Activated naive CD4-positive, alpha-beta T cell treated with anti-CD3 and anti-CD28 coated beads for 36 hours (primary cell): ENCODE measurements around the gene DISP3. TPM values are rescaled to one million over a fixed set of nuclear protein-coding genes. Genes with fewer than 3 reads are reported as not detected.

Experiments
- CTCF ChIA-PET: fragments of 350-600 bp; sonication (Branson Sonifier 250); formaldehyde crosslinking; loops from one replicate; lab custom pipeline; 2021; ENCODE audit warnings: antibody characterized with exemption; lab: Charles Lee
- DNase-seq: peaks from one replicate; pipeline ENCODE4 v3.0.0-alpha.2; 2020
- H3K27ac Mint-ChIP-seq: one replicate; pipeline ENCODE4 v1.8.0; 2021; ENCODE audit warnings: mild to moderate bottlenecking, mixed read lengths
- H3K27me3 Mint-ChIP-seq: one replicate; pipeline ENCODE4 v1.8.0; 2021; ENCODE audit warnings: low read depth, mixed read lengths
- H3K36me3 Mint-ChIP-seq: one replicate; pipeline ENCODE4 v1.8.0; 2021; ENCODE audit warnings: low read depth, mixed read lengths
- H3K4me1 Mint-ChIP-seq: one replicate; pipeline ENCODE4 v1.8.0; 2021; ENCODE audit warnings: low read depth, mixed read lengths
- H3K4me3 Mint-ChIP-seq: one replicate; pipeline ENCODE4 v1.8.0; 2021; ENCODE audit warnings: mild to moderate bottlenecking, moderate library complexity, mixed read lengths
- H3K9me3 Mint-ChIP-seq: one replicate; pipeline ENCODE4 v1.8.0; 2021; ENCODE audit warnings: mixed read lengths
- intact Hi-C: fragments of 100-400 bp; cut with micrococcal nuclease; formaldehyde crosslinking; loops from one replicate; pipeline ENCODE4 v1.15.1; 2023
- total RNA-seq, 2 experiments: library from RNA; stranded (reverse); gene quantifications; one replicate each; pipeline ENCODE4 v1.2.3, GENCODE V29; 2021

Gene DISP3
- total RNA-seq, 2 experiments from 2014 or later: 0.07 to 0.17 TPM

- CTCF ChIA-PET: no interaction called here
These were observed 52.4 kb downstream of the DISP3 start for GRCh38 chr1:11531314-11531870.

GRCh38 chr1:11531943-11532342, 53.0 kb downstream of the DISP3 start:
- CTCF ChIA-PET: no interaction called here
- no peak overlapping the region for H3K27ac Mint-ChIP-seq
- no peaks in the 10 kb centered on the region for H3K4me1 Mint-ChIP-seq
- intact Hi-C loops: no loop called here
- DNase-seq: no peak
- H3K36me3 Mint-ChIP-seq: no peaks in the 10 kb centered on the region
- no peaks in the 10 kb centered on the region for H3K27me3 Mint-ChIP-seq
- no peaks in the 10 kb centered on the region for H3K9me3 Mint-ChIP-seq
- H3K4me3 Mint-ChIP-seq: no peak overlapping the region

More at GRCh38 chr1:11531314-11531870, 52.4 kb downstream of the DISP3 start:
- intact Hi-C loops: no loop called here
- Mint-ChIP-seq H3K27me3 (no peaks in the 10 kb centered on the region), H3K4me3 (no peak overlapping the region), H3K9me3 (no peaks in the 10 kb centered on the region), H3K27ac (no peak overlapping the region), H3K36me3 (no peaks in the 10 kb centered on the region), H3K4me1 (no peaks in the 10 kb centered on the region)
- DNase-seq: no peak

GRCh38 chr1:11533790-11534787, 55.1 kb downstream of the DISP3 start:
- no peak overlapping the region for H3K27ac Mint-ChIP-seq
- CTCF ChIA-PET: no interaction called here
- no peaks in the 10 kb centered on the region for H3K4me1 Mint-ChIP-seq
- no peaks in the 10 kb centered on the region for H3K36me3 Mint-ChIP-seq
- no peak for DNase-seq
- no peak overlapping the region for H3K4me3 Mint-ChIP-seq
- no peaks in the 10 kb centered on the region for H3K27me3 Mint-ChIP-seq
- intact Hi-C loops: no loop called here
- no peaks in the 10 kb centered on the region for H3K9me3 Mint-ChIP-seq

- Mint-ChIP-seq H3K9me3 (no peaks in the 10 kb centered on the region), H3K4me1 (no peaks in the 10 kb centered on the region), H3K4me3 (no peak overlapping the region), H3K27me3 (peaks cover 2% of the 10 kb centered on the region), H3K36me3 (no peaks in the 10 kb centered on the region), H3K27ac (no peak overlapping the region)
- no peak for DNase-seq
- CTCF ChIA-PET: no interaction called here
- intact Hi-C loops: no loop called here
These were observed 55.9 kb downstream of the DISP3 start for GRCh38 chr1:11534846-11535245.

GRCh38 chr1:11535316-11535715, 56.4 kb downstream of the DISP3 start:
- intact Hi-C loops: no loop called here
- DNase-seq: no peak
- H3K4me1 Mint-ChIP-seq: no peaks in the 10 kb centered on the region
- no peak overlapping the region for H3K27ac Mint-ChIP-seq
- CTCF ChIA-PET: no interaction called here
- no peaks in the 10 kb centered on the region for H3K9me3 Mint-ChIP-seq
- H3K27me3 Mint-ChIP-seq: peaks cover 2% of the 10 kb centered on the region
- H3K4me3 Mint-ChIP-seq: no peak overlapping the region
- no peaks in the 10 kb centered on the region for H3K36me3 Mint-ChIP-seq

GRCh38 chr1:11535761-11536572, 57.0 kb downstream of the DISP3 start:
- CTCF ChIA-PET: no interaction called here
- no peaks in the 10 kb centered on the region for H3K4me1 Mint-ChIP-seq
- intact Hi-C loops: no loop called here
- H3K27ac Mint-ChIP-seq: no peak overlapping the region
- H3K4me3 Mint-ChIP-seq: no peak overlapping the region
- DNase-seq: no peak
- H3K27me3 Mint-ChIP-seq: peaks cover 2% of the 10 kb centered on the region
- no peaks in the 10 kb centered on the region for H3K9me3 Mint-ChIP-seq
- no peaks in the 10 kb centered on the region for H3K36me3 Mint-ChIP-seq

GRCh38 chr1:11536573-11537379, 57.8 kb downstream of the DISP3 start:
- intact Hi-C loops: no loop called here
- DNase-seq: no peak
- CTCF ChIA-PET: no interaction called here
- no peaks in the 10 kb centered on the region for H3K4me1 Mint-ChIP-seq
- no peaks in the 10 kb centered on the region for H3K9me3 Mint-ChIP-seq
- peaks cover 2% of the 10 kb centered on the region for H3K27me3 Mint-ChIP-seq
- H3K36me3 Mint-ChIP-seq: no peaks in the 10 kb centered on the region
- H3K4me3 Mint-ChIP-seq: no peak overlapping the region
- H3K27ac Mint-ChIP-seq: no peak overlapping the region

- no peak for DNase-seq
- H3K27ac Mint-ChIP-seq: no peak overlapping the region
- CTCF ChIA-PET: no interaction called here
- H3K36me3 Mint-ChIP-seq: no peaks in the 10 kb centered on the region
- H3K27me3 Mint-ChIP-seq: peaks cover 2% of the 10 kb centered on the region
- H3K4me1 Mint-ChIP-seq: no peaks in the 10 kb centered on the region
- intact Hi-C loops: no loop called here
- H3K4me3 Mint-ChIP-seq: no peak overlapping the region
- H3K9me3 Mint-ChIP-seq: no peaks in the 10 kb centered on the region
These were observed 58.4 kb downstream of the DISP3 start for GRCh38 chr1:11537380-11537764.

GRCh38 chr1:11537854-11538591, 59.1 kb downstream of the DISP3 start:
- CTCF ChIA-PET: no interaction called here
- Mint-ChIP-seq H3K27me3 (peaks cover 2% of the 10 kb centered on the region), H3K4me1 (no peaks in the 10 kb centered on the region), H3K9me3 (no peaks in the 10 kb centered on the region), H3K27ac (no peak overlapping the region), H3K36me3 (no peaks in the 10 kb centered on the region), H3K4me3 (no peak overlapping the region)
- DNase-seq: no peak
- intact Hi-C loops: no loop called here

- CTCF ChIA-PET: no interaction called here
- Mint-ChIP-seq H3K36me3 (no peaks in the 10 kb centered on the region), H3K27ac (no peak overlapping the region), H3K27me3 (peaks cover 2% of the 10 kb centered on the region), H3K9me3 (no peaks in the 10 kb centered on the region), H3K4me1 (no peaks in the 10 kb centered on the region), H3K4me3 (no peak overlapping the region)
- no peak for DNase-seq
- intact Hi-C loops: no loop called here
These were observed 59.9 kb downstream of the DISP3 start for GRCh38 chr1:11538886-11539285.

- H3K27ac Mint-ChIP-seq: no peak overlapping the region
- no peaks in the 10 kb centered on the region for H3K9me3 Mint-ChIP-seq
- H3K36me3 Mint-ChIP-seq: no peaks in the 10 kb centered on the region
- no peaks in the 10 kb centered on the region for H3K4me1 Mint-ChIP-seq
- no peak overlapping the region for H3K4me3 Mint-ChIP-seq
- intact Hi-C loops: no loop called here
- peaks cover 2% of the 10 kb centered on the region for H3K27me3 Mint-ChIP-seq
- CTCF ChIA-PET: no interaction called here
- DNase-seq: no peak
These were observed 61.2 kb downstream of the DISP3 start for GRCh38 chr1:11539850-11540772.
